HUDEP-2 (cell line): ENCODE data around the gene FOXP1.

Experiments used
- DNase-seq, 76 experiments: peaks; one replicate each; lab custom pipeline; 2025; ENCODE audit not compliant: unreplicated experiment in 76 of 76; lab: John Stamatoyannopoulos, UW

FOXP1 gene

GRCh38 chr3:71511446-71511845 lies 72.1 kb downstream of the FOXP1 start:
- no peak for DNase-seq

GRCh38 chr3:71511037-71511436 lies 72.5 kb downstream of the FOXP1 start:
- DNase-seq, result no peak

GRCh38 chr3:71510510-71510909 lies 73.0 kb downstream of the FOXP1 start:
- DNase-seq, result no peak

- no peak for DNase-seq
Measured at GRCh38 chr3:71509066-71509465, 74.5 kb downstream of the FOXP1 start.

GRCh38 chr3:71505767-71506350 lies 77.7 kb downstream of the FOXP1 start:
- no peak for DNase-seq

- DNase-seq, result no peak
Measured at GRCh38 chr3:71504250-71505036, 79.1 kb downstream of the FOXP1 start.

GRCh38 chr3:71503525-71504249 lies 79.8 kb downstream of the FOXP1 start:
- DNase-seq, result no peak

GRCh38 chr3:71502066-71502625 lies 81.4 kb downstream of the FOXP1 start:
- DNase-seq, result no peak

GRCh38 chr3:71500696-71501095 lies 82.8 kb downstream of the FOXP1 start:
- DNase-seq, result no peak

- no peak for DNase-seq
Measured at GRCh38 chr3:71499227-71499876, 84.2 kb downstream of the FOXP1 start.

GRCh38 chr3:71498543-71498942 lies 85.0 kb downstream of the FOXP1 start:
- DNase-seq, result no peak

GRCh38 chr3:71497971-71498444 lies 85.5 kb downstream of the FOXP1 start:
- no peak for DNase-seq

GRCh38 chr3:71497367-71497897 lies 86.1 kb downstream of the FOXP1 start:
- DNase-seq, result no peak

- DNase-seq, result no peak
Measured at GRCh38 chr3:71495708-71496472, 87.6 kb downstream of the FOXP1 start.

- no peak for DNase-seq
Measured at GRCh38 chr3:71494212-71494611, 89.3 kb downstream of the FOXP1 start.

- peak in 1 of 76 experiments; percentile 1 for DNase-seq
Measured at GRCh38 chr3:71492974-71493771, 90.4 kb downstream of the FOXP1 start.

GRCh38 chr3:71492566-71492965 lies 91.0 kb downstream of the FOXP1 start:
- no peak for DNase-seq

- no peak for DNase-seq
Measured at GRCh38 chr3:71491154-71491752, 92.3 kb downstream of the FOXP1 start.

GRCh38 chr3:71490692-71491091 lies 92.8 kb downstream of the FOXP1 start:
- DNase-seq, result no peak
